ENCODE measurements around the gene JADE2. TPM values are rescaled to one million over a fixed set of nuclear protein-coding genes. Genes with fewer than 3 reads are reported as not detected.

JADE2 gene
- total RNA-seq, 4 donors from 2014 or later, result 18.3 to 87.4 (median 48.2) TPM

DNA sequence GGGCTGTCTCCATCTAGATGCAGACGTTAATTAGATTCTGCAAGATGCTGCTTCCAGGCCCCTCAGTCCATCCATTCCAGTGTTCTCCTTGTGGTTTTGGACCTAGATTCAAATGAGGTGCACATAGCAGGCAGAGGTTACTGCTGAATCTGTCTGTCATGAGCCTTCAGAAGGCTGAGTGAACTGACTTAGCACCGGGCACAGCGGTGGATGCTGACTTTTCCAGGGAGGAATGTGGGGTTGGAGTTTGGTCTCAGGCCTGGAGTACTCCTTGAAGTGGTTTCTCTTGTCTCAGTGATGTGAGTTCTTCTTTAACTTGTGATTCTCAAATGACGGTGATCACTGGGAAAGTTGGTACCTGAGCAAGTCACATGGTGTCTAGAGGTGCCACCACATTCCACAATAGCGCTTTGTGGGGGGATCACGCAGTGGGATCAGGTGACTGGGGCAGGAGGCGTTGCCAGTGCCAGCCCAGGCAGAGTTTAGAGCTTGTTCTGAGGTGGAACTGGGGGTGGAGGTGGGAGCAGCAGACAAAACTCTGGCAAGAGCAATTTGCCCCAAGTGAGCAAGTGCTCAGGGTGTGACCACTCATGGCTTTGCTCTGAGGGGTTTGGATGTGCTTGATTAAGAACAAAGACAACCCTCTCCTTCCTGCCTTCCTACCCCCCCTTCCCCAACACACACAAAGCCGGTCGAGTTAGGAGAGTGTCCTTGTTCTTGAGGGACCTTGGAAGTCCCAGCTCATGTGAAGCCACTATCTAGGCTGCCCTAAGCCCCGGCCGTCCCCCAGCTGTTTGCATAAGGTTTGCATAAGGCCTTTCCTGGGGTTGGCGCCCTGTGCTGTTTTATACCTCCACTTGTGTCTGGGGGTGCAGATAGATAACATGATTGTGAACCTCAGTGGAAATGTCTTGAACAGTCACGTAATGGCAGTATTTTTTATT lies 25.1 kb downstream of the JADE2 start:
- TF ChIP-seq, protein P1, sequence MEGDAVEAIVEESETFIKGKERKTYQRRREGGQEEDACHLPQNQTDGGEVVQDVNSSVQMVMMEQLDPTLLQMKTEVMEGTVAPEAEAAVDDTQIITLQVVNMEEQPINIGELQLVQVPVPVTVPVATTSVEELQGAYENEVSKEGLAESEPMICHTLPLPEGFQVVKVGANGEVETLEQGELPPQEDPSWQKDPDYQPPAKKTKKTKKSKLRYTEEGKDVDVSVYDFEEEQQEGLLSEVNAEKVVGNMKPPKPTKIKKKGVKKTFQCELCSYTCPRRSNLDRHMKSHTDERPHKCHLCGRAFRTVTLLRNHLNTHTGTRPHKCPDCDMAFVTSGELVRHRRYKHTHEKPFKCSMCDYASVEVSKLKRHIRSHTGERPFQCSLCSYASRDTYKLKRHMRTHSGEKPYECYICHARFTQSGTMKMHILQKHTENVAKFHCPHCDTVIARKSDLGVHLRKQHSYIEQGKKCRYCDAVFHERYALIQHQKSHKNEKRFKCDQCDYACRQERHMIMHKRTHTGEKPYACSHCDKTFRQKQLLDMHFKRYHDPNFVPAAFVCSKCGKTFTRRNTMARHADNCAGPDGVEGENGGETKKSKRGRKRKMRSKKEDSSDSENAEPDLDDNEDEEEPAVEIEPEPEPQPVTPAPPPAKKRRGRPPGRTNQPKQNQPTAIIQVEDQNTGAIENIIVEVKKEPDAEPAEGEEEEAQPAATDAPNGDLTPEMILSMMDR (IDR thresholded peaks at IDR 0.05; ENCODE audit: low read depth), result no peak

DNA sequence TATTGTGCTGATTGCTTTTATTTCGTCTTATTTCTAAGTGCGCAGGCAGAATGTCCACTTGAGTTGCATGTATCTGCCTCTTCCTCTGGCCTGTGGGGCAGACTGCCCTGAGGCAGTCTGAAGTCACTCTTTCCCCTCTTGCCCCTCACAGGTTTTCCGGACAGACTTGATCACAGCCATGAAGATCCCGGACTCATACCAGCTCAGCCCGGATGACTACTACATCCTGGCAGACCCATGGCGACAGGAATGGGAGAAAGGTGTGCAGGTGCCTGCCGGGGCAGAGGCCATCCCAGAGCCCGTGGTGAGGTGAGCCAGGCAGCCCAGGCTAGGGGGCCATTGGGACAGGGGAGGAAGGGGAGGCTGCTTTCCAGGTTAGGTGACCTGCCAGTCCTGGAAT lies 26.4 kb downstream of the JADE2 start:
- TF ChIP-seq, protein P1 (IDR thresholded peaks at IDR 0.05; ENCODE audit: low read depth), result no peak

DNA sequence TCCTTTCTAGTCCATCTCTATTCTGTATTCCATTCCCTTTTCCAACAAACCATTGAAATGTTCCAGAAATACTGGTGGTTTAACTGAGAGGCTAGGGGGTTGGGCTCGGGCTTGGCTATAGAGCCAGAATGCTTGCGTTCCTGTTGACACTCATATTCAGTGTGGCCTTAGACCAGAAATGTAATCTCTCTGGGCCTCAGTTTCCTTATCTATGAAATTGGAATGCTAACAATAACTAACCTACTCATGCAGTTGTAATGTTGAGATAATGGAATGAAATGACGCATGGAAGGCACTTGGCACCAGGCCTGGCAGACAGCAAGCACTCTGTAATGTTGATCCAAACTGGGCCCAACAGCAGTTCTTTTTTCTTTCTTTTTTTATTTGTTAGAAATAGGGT lies 26.8 kb downstream of the JADE2 start:
- TF ChIP-seq, protein P1 (IDR thresholded peaks at IDR 0.05; ENCODE audit: low read depth), result no peak

DNA sequence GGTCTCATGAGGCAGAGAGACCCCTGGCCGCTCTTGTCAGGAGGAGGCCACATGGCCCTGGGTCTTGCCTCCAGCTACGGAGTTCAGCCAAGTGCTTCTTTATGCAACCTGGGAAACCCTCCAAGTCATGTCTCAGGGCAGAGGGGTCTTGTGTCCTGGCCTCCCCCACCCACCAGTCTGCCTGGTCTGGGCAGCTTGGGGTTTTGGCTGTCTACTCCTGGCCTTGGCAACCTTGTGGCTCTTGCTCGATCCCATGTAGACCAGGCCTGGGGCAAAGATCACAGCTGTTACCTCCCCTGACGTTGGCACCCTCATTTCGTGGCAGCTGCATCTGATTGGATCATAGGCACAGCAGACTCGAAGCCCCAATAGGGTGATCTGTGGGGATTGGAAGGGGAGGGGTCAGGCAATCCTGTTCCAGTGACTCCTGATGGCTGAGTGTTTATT lies 28.4 kb downstream of the JADE2 start:
- TF ChIP-seq, protein P1 (IDR thresholded peaks at IDR 0.05; ENCODE audit: low read depth), result no peak

DNA sequence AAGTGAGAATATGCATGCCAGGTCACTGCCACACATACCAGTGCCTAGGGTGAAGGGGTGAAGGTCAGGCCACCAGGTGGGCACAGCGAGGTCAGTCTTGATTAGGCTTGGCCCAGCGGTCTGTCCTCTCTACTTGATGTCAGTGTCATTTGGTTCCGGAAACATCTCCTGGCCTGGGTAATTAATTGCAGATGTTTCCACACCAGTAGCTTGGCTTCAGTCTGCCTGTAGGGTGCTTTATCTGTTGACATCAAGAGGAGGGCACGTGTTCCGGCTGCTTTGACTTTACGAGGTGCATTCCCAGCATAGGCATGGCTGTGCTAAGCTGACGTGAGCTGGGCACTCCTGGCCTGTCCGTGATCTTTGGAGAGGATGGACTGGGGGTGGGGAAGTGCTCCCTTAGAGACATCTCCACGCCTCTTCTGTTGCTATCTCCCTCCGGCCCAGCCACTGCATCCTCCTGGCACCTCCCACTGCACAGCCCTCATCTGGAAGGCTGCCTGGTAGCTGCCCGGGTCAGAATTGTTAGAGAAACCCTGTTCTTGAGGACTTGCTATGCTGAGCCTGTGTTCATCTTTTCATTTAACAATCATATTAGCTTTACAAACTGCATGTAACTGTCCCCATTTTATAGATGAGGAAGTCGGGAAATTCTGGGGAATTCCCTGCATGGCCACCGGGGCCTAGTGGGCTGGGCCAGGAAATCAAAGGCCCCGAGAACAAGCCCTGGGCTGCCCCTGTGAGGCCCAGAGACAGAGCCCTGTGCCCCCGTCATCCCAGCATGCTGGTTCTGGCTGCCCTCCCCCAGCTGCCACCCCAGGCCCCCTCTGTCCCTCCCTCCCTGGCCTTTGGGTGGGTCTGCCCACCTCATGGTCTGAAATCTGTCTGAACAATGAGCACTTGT lies 29.1 kb downstream of the JADE2 start:
- TF ChIP-seq, protein P1 (IDR thresholded peaks at IDR 0.05; ENCODE audit: low read depth), result no peak

DNA sequence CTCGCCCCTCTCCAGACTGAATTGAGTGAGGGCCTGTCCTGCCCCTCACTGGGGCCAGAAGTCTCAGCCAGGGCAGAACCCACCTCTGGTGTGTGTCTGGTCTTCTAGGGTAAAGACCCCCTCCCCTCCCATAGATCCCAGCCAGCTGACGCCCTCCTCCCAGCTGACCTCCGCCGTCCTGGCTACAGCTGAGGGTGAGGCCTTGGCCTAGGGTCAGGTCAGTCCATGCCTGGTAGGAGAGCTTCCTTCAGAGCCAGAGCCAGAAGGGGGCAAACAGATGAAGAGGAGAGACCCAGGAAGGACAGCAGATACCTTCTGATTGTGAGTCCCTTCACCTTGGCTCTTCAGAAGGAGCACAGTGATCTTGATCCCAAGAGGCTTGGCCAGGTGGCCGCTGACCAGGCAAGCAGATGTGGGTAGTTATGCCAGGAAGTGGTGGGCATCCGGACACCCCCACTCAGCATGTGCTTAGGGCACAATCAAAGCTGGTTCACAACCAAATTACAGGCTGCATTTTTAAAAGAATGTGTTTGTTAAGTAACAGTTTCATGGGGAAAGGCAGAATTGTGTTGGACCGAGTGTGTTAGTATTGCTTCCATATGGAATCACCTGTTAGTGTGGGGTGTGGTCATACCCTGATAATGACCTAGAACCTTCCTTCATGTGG lies 29.9 kb downstream of the JADE2 start:
- TF ChIP-seq, protein P1 (IDR thresholded peaks at IDR 0.05; ENCODE audit: low read depth), result no peak

Measured in subcutaneous adipose tissue (tissue), 4 donors.